Coronary artery (tissue), 2 donors: ENCODE results near the gene PREX1.

Experiments used
- DNase-seq: peaks from one replicate; pipeline ENCODE4 v3.0.0-alpha.2; 2017; ENCODE audit warnings: low spot score
- H3K27ac ChIP-seq, 2 donors: fragments of 200-600 bp; sonication (generic); one replicate each; pipeline ENCODE4 v1.5.1; 2016 to 2019
- H3K4me3 ChIP-seq: fragments of 200-600 bp; sonication (generic); 2 replicates; pipeline ENCODE4 v1.5.1; 2016; ENCODE audit warnings: mild to moderate bottlenecking, moderate library complexity
- CTCF ChIP-seq: fragments of 200-600 bp; sonication (generic); IDR thresholded peaks from one replicate; pipeline ENCODE4 v1.5.1; 2019; ENCODE audit warnings: antibody characterized with exemption

PREX1 gene

GRCh38 chr20:48739395-48740291 lies 88.2 kb downstream of the PREX1 start:
- no peak for DNase-seq
- Histone ChIP-seq H3K27ac (no peak overlapping the region), H3K4me3 (no peak overlapping the region)
- no peak for TF ChIP-seq CTCF

- TF ChIP-seq CTCF = no peak
- Histone ChIP-seq H3K4me3 (no peak overlapping the region), H3K27ac (peak overlapping the region; percentile 2 to 26)
- no peak for DNase-seq
Measured at GRCh38 chr20:48738399-48739304, 89.1 kb downstream of the PREX1 start.

GRCh38 chr20:48738094-48738398 lies 89.8 kb downstream of the PREX1 start:
- Histone ChIP-seq H3K4me3 (no peak overlapping the region), H3K27ac (peak overlapping the region in 1 of 2 donors; percentile 26)
- no peak for DNase-seq

GRCh38 chr20:48737434-48738093 lies 90.2 kb downstream of the PREX1 start:
- no peak for DNase-seq
- TF ChIP-seq CTCF = no peak
- H3K4me3 ChIP-seq = no peak overlapping the region
- H3K27ac ChIP-seq = peak overlapping the region in 1 of 2 donors; percentile 26

More at GRCh38 chr20:48738094-48738398, 89.8 kb downstream of the PREX1 start:
- TF ChIP-seq CTCF = no peak

- Histone ChIP-seq H3K27ac (no peak overlapping the region), H3K4me3 (no peak overlapping the region)
- no peak for DNase-seq
- no peak for TF ChIP-seq CTCF
Measured at GRCh38 chr20:48736636-48737035, 91.2 kb downstream of the PREX1 start.

- TF ChIP-seq CTCF = no peak
- no peak overlapping the region for H3K27ac ChIP-seq
- no peak for DNase-seq
- no peak overlapping the region for H3K4me3 ChIP-seq
Measured at GRCh38 chr20:48736231-48736630, 91.6 kb downstream of the PREX1 start.
